Glutamatergic neuron (in vitro differentiated cells): ENCODE results near the gene GMPR. TPM values are rescaled to one million over a fixed set of nuclear protein-coding genes. Genes with fewer than 3 reads are reported as not detected.
A peak's percentile ranks its signal among the peaks of the same experiment; 100 is the strongest.

Source experiments
- DNase-seq: peaks from one replicate; pipeline ENCODE4 v3.0.0; 2022
- H3K27ac Mint-ChIP-seq: one replicate; pipeline ENCODE4 v1.8.0; 2020; ENCODE audit warnings: mild to moderate bottlenecking, mixed read lengths, inconsistent platforms; ENCODE audit not compliant: unreplicated experiment
- H3K27me3 Mint-ChIP-seq: one replicate; pipeline ENCODE4 v1.8.0; 2020; ENCODE audit warnings: mild to moderate bottlenecking, moderate library complexity, mixed read lengths, inconsistent platforms; ENCODE audit not compliant: unreplicated experiment
- H3K36me3 Mint-ChIP-seq: one replicate; pipeline ENCODE4 v1.8.0; 2020; ENCODE audit warnings: mild to moderate bottlenecking, mixed read lengths, inconsistent platforms; ENCODE audit not compliant: unreplicated experiment
- H3K4me1 Mint-ChIP-seq: one replicate; pipeline ENCODE4 v1.8.0; 2020; ENCODE audit warnings: mild to moderate bottlenecking, low read depth, mixed read lengths, inconsistent platforms; ENCODE audit not compliant: unreplicated experiment
- H3K4me3 Mint-ChIP-seq: one replicate; pipeline ENCODE4 v1.8.0; 2020; ENCODE audit warnings: mild to moderate bottlenecking, mixed read lengths, inconsistent platforms; ENCODE audit not compliant: unreplicated experiment
- H3K9me3 Mint-ChIP-seq: one replicate; pipeline ENCODE4 v1.8.0; 2020; ENCODE audit warnings: mild to moderate bottlenecking, moderate library complexity, mixed read lengths, inconsistent platforms; ENCODE audit not compliant: unreplicated experiment
- CTCF ChIP-seq: fragments of 200-600 bp; sonication (generic); IDR thresholded peaks from one replicate; pipeline ENCODE4 v1.5.0; 2021; ENCODE audit not compliant: partially characterized antibody, unreplicated experiment
- total RNA-seq: library from RNA; stranded (reverse); fragmentation: NEBNext Ultra II Directional; extraction: Animal tissue kit (Norgen Biotek cat#: 25700); gene quantifications from one replicate; pipeline ENCODE4 v1.2.1, GENCODE V29; 2021; ENCODE audit not compliant: unreplicated experiment

GMPR gene
- total RNA-seq, 1 donor from 2014 or later: 5.0 TPM

GRCh38 chr6:16316741-16317251, 78.4 kb downstream of the GMPR start:
- H3K4me1 Mint-ChIP-seq: peaks cover 40% of the 10 kb centered on the region
- TF ChIP-seq CTCF: peak; percentile 93
- H3K9me3 Mint-ChIP-seq: peaks cover 8% of the 10 kb centered on the region
- peak overlapping the region; percentile 66 for H3K4me3 Mint-ChIP-seq
- peak; percentile 44 for DNase-seq
- peak overlapping the region; percentile 74 for H3K27ac Mint-ChIP-seq
- peaks cover 12% of the 10 kb centered on the region for H3K27me3 Mint-ChIP-seq
- H3K36me3 Mint-ChIP-seq: no peaks in the 10 kb centered on the region

- peaks cover 48% of the 10 kb centered on the region for H3K4me1 Mint-ChIP-seq
- H3K9me3 Mint-ChIP-seq: peaks cover 12% of the 10 kb centered on the region
- H3K36me3 Mint-ChIP-seq: no peaks in the 10 kb centered on the region
- H3K27me3 Mint-ChIP-seq: peaks cover 12% of the 10 kb centered on the region
- H3K27ac Mint-ChIP-seq: peak overlapping the region; percentile 98
- no peak for DNase-seq
- no peak for TF ChIP-seq CTCF
- no peak overlapping the region for H3K4me3 Mint-ChIP-seq
Observed at GRCh38 chr6:16318538-16318937, 80.2 kb downstream of the GMPR start.

GRCh38 chr6:16318953-16319720, 80.8 kb downstream of the GMPR start:
- Mint-ChIP-seq H3K4me1 (peaks cover 48% of the 10 kb centered on the region), H3K27me3 (peaks cover 12% of the 10 kb centered on the region), H3K4me3 (peak overlapping the region; percentile 53), H3K36me3 (no peaks in the 10 kb centered on the region), H3K9me3 (peaks cover 12% of the 10 kb centered on the region), H3K27ac (peak overlapping the region; percentile 98)
- DNase-seq: no peak
- no peak for TF ChIP-seq CTCF

- TF ChIP-seq CTCF: no peak
- Mint-ChIP-seq H3K4me3 (peak overlapping the region; percentile 63), H3K36me3 (no peaks in the 10 kb centered on the region), H3K4me1 (peaks cover 53% of the 10 kb centered on the region), H3K27me3 (peaks cover 12% of the 10 kb centered on the region), H3K27ac (peak overlapping the region; percentile 98), H3K9me3 (peaks cover 12% of the 10 kb centered on the region)
- DNase-seq: peak; percentile 35
Observed at GRCh38 chr6:16319813-16320532, 81.6 kb downstream of the GMPR start.
